HG02884 (cell line): ENCODE data around the gene DYNLT5.
"Not testable (repeated sequence)": the region's sequence is repeated elsewhere in the genome, so short reads cannot be mapped to it uniquely, and the experiment has no call there.

Experiments
- ATAC-seq: cut with Tn5 transposase; IDR thresholded peaks from one replicate; pipeline ENCODE4 v1.9.1; 2021; ENCODE audit warnings: mild to moderate bottlenecking, moderate library complexity; ENCODE audit not compliant: unreplicated experiment

DYNLT5 gene

GRCh38 chr1:66787641-66788040 is 35.4 kb downstream of the DYNLT5 start:
- ATAC-seq: peak; percentile 8

- ATAC-seq: peak; percentile 91
These were observed 36.1 kb downstream of the DYNLT5 start for GRCh38 chr1:66788231-66788939.

- ATAC-seq: no peak
These were observed 39.7 kb downstream of the DYNLT5 start for GRCh38 chr1:66791621-66792610.

GRCh38 chr1:66795839-66796238 is 43.6 kb downstream of the DYNLT5 start:
- ATAC-seq: not testable (repeated sequence)

- no peak for ATAC-seq
These were observed 57.0 kb downstream of the DYNLT5 start for GRCh38 chr1:66809245-66809644.

- ATAC-seq: no peak
These were observed 57.6 kb downstream of the DYNLT5 start for GRCh38 chr1:66809736-66810326.

- no peak for ATAC-seq
These were observed 72.5 kb downstream of the DYNLT5 start for GRCh38 chr1:66824771-66825170.
